ENCODE data around the gene HIC1. TPM values are rescaled to one million over a fixed set of nuclear protein-coding genes. Genes with fewer than 3 reads are reported as not detected.

Gene HIC1
- total and polyA plus RNA-seq, 2 experiments from 2014 or later: 9.4 to 10.2 TPM

DNA sequence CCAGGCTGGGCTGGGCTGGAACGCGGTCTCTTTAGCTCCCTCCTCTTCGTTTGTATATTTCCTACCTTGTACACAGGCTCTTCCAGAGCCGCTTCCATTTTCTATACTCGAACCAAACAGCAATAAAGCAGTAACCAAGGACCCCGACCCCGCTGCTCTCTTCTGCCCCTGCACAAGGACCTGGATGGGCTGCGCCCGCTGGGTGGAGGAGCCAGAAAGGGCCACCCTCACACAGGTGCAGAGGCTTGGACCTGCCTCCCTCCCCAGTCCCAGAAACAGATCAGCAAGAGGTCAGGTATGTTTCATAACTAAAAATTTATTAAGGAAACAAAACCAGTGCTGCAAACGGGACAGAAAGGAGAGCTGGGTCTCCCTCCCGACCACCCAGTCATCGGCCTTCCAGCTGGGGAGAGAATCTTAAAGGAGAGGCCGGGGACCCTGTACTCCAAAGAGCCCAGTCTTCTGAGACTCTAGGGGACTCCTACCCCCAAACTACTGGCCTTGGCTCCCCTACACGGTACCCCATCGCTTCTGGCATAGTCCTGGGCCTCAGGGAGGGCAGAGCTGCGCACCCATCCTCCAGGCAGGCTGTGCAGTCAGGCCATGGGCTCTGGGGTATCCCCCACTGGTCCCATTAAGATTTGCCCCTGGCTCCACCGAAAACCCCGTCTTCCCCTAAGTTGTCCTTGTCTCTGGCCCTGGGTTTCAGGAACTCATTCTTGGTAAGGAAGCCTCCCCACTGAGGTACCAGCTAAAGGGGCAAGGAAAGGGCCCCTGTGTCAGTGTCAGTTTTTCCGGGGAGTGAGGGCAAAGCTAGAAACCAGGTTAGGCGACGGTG is 4.9 kb downstream of the HIC1 start:
- TF ChIP-seq CTCF (IDR thresholded peaks at IDR 0.05; ENCODE audit: poor library complexity) (no peak), EZH2phosphoT487 (IDR thresholded peaks at IDR 0.05; ENCODE audit: low read depth, severe bottlenecking, unreplicated experiment) (no peak), EZH2 (IDR thresholded peaks at IDR 0.05; ENCODE audit: borderline replicate concordance) (no peak)
- H3K4me3 ChIP-seq: no peak overlapping the region
- H3K4me1 ChIP-seq (ENCODE audit: insufficient read depth): peaks cover 30% of the 10 kb centered on the region
- peaks cover 39% of the 10 kb centered on the region for H3K27me3 ChIP-seq
- no peaks in the 10 kb centered on the region for H3K36me3 ChIP-seq (replicated peaks; ENCODE audit: insufficient read depth, low read depth)
- H3K79me2 ChIP-seq: peaks cover 4% of the 10 kb centered on the region
- H4K20me1 ChIP-seq (ENCODE audit: insufficient read depth, poor library complexity, severe bottlenecking): peaks cover 4% of the 10 kb centered on the region
- no peaks in the 10 kb centered on the region for H3K9me2 ChIP-seq (replicated peaks; ENCODE audit: insufficient read depth)
- 83% methylated on average over 21 of the region's 21 CpGs for WGBS (ENCODE audit: low lambda C conversion rate, missing lambda C conversion rate)
- no peak overlapping the region for H3K27ac ChIP-seq
- no peak overlapping the region for H3K4me2 ChIP-seq
- H2AFZ ChIP-seq: no peak overlapping the region
- no peak for DNase-seq (ENCODE audit: low spot score)
- H3K9me3 ChIP-seq (ENCODE audit: low read depth): no peaks in the 10 kb centered on the region

- Histone ChIP-seq H3K4me1 (ENCODE audit: insufficient read depth) (peaks cover 26% of the 10 kb centered on the region), H2AFZ (no peak overlapping the region), H3K4me2 (no peak overlapping the region), H4K20me1 (ENCODE audit: insufficient read depth, poor library complexity, severe bottlenecking) (peaks cover 4% of the 10 kb centered on the region), H3K79me2 (peaks cover 4% of the 10 kb centered on the region), H3K4me3 (no peak overlapping the region), H3K9me2 (replicated peaks; ENCODE audit: insufficient read depth) (no peaks in the 10 kb centered on the region), H3K36me3 (replicated peaks; ENCODE audit: insufficient read depth, low read depth) (no peaks in the 10 kb centered on the region), H3K27ac (no peak overlapping the region), H3K9me3 (ENCODE audit: low read depth) (no peaks in the 10 kb centered on the region), H3K27me3 (peaks cover 39% of the 10 kb centered on the region)
- 87% methylated on average over 6 of the region's 6 CpGs for WGBS (ENCODE audit: low lambda C conversion rate, missing lambda C conversion rate)
- TF ChIP-seq CTCF (IDR thresholded peaks at IDR 0.05; ENCODE audit: poor library complexity) (no peak), EZH2 (IDR thresholded peaks at IDR 0.05; ENCODE audit: borderline replicate concordance) (no peak), EZH2phosphoT487 (IDR thresholded peaks at IDR 0.05; ENCODE audit: low read depth, severe bottlenecking, unreplicated experiment) (no peak)
- no peak for DNase-seq (ENCODE audit: low spot score)
Measured at GRCh38 chr17:2060385-2060658, 5.4 kb downstream of the HIC1 start.

DNA sequence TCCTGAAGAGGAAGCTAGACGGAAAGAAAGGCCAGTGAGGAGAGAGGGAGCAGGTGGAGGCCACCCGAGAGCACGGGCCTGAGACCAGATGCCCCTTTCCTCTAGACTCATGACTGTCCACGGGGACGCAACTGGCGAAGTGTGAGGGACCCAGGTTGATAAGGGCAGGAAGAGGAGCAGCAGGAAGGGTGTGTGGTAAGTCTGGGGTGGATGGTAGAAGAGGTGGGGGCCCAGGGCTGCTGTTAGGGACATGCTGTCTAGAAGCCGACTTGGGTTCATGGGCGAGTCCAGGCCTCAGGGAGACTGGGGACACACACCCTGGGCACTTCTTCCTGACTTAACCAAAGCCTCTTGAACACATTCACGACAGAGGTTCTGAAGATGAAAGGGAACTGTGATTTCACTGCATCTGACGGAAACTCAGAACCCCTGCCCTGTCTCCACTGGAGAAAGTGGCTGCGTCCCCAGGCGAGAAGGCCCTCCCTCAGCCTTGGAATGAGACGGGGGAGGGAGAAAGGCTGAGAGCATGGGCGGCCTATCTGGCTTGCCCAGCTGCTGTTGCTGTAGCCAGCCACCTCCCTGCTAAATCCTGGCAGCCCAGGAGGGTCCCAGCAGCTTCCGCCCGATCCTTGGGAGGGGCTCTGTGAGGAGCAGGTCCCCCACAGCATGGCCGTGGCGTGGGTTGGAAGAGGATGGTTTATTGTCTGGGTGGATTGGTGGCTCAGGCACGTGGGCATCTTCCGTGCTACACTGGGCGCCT is 6.0 kb downstream of the HIC1 start:
- Histone ChIP-seq H3K9me2 (replicated peaks; ENCODE audit: insufficient read depth) (no peaks in the 10 kb centered on the region), H4K20me1 (ENCODE audit: insufficient read depth, poor library complexity, severe bottlenecking) (peaks cover 4% of the 10 kb centered on the region), H3K4me1 (ENCODE audit: insufficient read depth) (peaks cover 30% of the 10 kb centered on the region), H3K79me2 (peaks cover 4% of the 10 kb centered on the region), H3K36me3 (replicated peaks; ENCODE audit: insufficient read depth, low read depth) (no peaks in the 10 kb centered on the region), H3K27me3 (peaks cover 39% of the 10 kb centered on the region), H3K4me3 (no peak overlapping the region), H2AFZ (no peak overlapping the region), H3K4me2 (no peak overlapping the region), H3K27ac (no peak overlapping the region), H3K9me3 (ENCODE audit: low read depth) (no peaks in the 10 kb centered on the region)
- 91% methylated on average over 19 of the region's 21 CpGs for WGBS (ENCODE audit: low lambda C conversion rate, missing lambda C conversion rate)
- TF ChIP-seq EZH2 (IDR thresholded peaks at IDR 0.05; ENCODE audit: borderline replicate concordance) (no peak), CTCF (IDR thresholded peaks at IDR 0.05; ENCODE audit: poor library complexity) (no peak), EZH2phosphoT487 (IDR thresholded peaks at IDR 0.05; ENCODE audit: low read depth, severe bottlenecking, unreplicated experiment) (no peak)
- no peak for DNase-seq (ENCODE audit: low spot score)
